C4-2B (cell line): ENCODE measurements around the gene SETD9.

Experiments
- H3K27ac ChIP-seq: fragments of 450-650 bp; 2 replicates; pipeline ENCODE4 v1.5.1; 2017
- CTCF ChIP-seq: fragments of 450-650 bp; conservative IDR thresholded peaks from 2 replicates; pipeline ENCODE4 v1.5.1; 2017; ENCODE audit warnings: mild to moderate bottlenecking
- ZFX ChIP-seq: fragments of 450-650 bp; IDR thresholded peaks from 2 replicates; pipeline ENCODE4 v1.6.1; 2017

Gene SETD9

GRCh38 chr5:56913766-56914165 lies 4.4 kb downstream of the SETD9 start:
- no peak for TF ChIP-seq ZFX
- no peak for TF ChIP-seq CTCF
- H3K27ac ChIP-seq = no peak overlapping the region

- no peak for TF ChIP-seq CTCF
- TF ChIP-seq ZFX = no peak
- H3K27ac ChIP-seq = no peak overlapping the region
Observed at GRCh38 chr5:56914678-56915077, 5.3 kb downstream of the SETD9 start.

- H3K27ac ChIP-seq = no peak overlapping the region
- TF ChIP-seq CTCF (no peak), ZFX (no peak)
Observed at GRCh38 chr5:56917534-56917933, 8.1 kb downstream of the SETD9 start.

GRCh38 chr5:56918054-56918453 lies 8.7 kb downstream of the SETD9 start:
- TF ChIP-seq CTCF = no peak
- TF ChIP-seq ZFX = no peak
- H3K27ac ChIP-seq = no peak overlapping the region

- TF ChIP-seq ZFX (no peak), CTCF (no peak)
- no peak overlapping the region for H3K27ac ChIP-seq
Observed at GRCh38 chr5:56919942-56920662, 10.7 kb downstream of the SETD9 start.

- H3K27ac ChIP-seq = no peak overlapping the region
- TF ChIP-seq ZFX (no peak), CTCF (no peak)
Observed at GRCh38 chr5:56922922-56923321, 13.5 kb downstream of the SETD9 start.

GRCh38 chr5:56934325-56934724 lies 24.9 kb downstream of the SETD9 start:
- no peak overlapping the region for H3K27ac ChIP-seq

More at GRCh38 chr5:56934325-56934724, 24.9 kb downstream of the SETD9 start:
- TF ChIP-seq ZFX (no peak), CTCF (no peak)
